ENCODE results near the gene NIN. TPM values are rescaled to one million over a fixed set of nuclear protein-coding genes. Genes with fewer than 3 reads are reported as not detected.
"Not testable (repeated sequence)": the region's sequence is repeated elsewhere in the genome, so short reads cannot be mapped to it uniquely, and the experiment has no call there.

The NIN gene
- total RNA-seq, 6 experiments from 2014 or later = 6.4 to 10.9 (median 7.5) TPM

- intact Hi-C loops (cut with DNase I) = no loop called here
- H3K27ac ChIP-seq = no peak overlapping the region
- H3K4me1 ChIP-seq = no peaks in the 10 kb centered on the region
- DNase-seq (no peak), ATAC-seq (peak in 1 of 4 donors; percentile 19)
- H3K9me3 ChIP-seq = no peaks in the 10 kb centered on the region
- no peaks in the 10 kb centered on the region for H3K27me3 ChIP-seq
- 96% methylated on average over 9 of the region's 26 CpGs for WGBS (ENCODE audit: insufficient coverage, low coverage, low lambda C conversion rate, missing lambda C conversion rate)
- TF ChIP-seq POLR2A (IDR thresholded peaks at IDR 0.05) (no peak), CTCF (IDR thresholded peaks at IDR 0.05) (no peak)
- H3K4me3 ChIP-seq = no peak overlapping the region
- H3K36me3 ChIP-seq = no peaks in the 10 kb centered on the region
These were observed 126.4 kb downstream of the NIN start for GRCh38 chr14:50704454-50705010.

- TF ChIP-seq POLR2A (IDR thresholded peaks at IDR 0.05) (no peak), CTCF (IDR thresholded peaks at IDR 0.05) (no peak)
- intact Hi-C loops (cut with DNase I) = no loop called here
- WGBS (ENCODE audit: insufficient coverage, low coverage, low lambda C conversion rate, missing lambda C conversion rate) = 67% methylated on average over 4 of the region's 4 CpGs
- peaks cover 0 to 2% (median 0%) of the 10 kb centered on the region in 4 donors for H3K4me1 ChIP-seq
- H3K4me3 ChIP-seq = no peak overlapping the region
- no peaks in the 10 kb centered on the region for H3K36me3 ChIP-seq
- H3K27ac ChIP-seq = no peak overlapping the region
- no peaks in the 10 kb centered on the region for H3K9me3 ChIP-seq
- no peaks in the 10 kb centered on the region for H3K27me3 ChIP-seq
- no peak for DNase-seq
- ATAC-seq = no peak
These were observed 133.2 kb downstream of the NIN start for GRCh38 chr14:50697659-50698290.

- intact Hi-C loops (cut with DNase I); H3K36me3 ChIP-seq; H3K4me1 ChIP-seq; ATAC-seq; DNase-seq; H3K27ac ChIP-seq; H3K4me3 ChIP-seq; H3K27me3 ChIP-seq; H3K9me3 ChIP-seq: not testable (repeated sequence)
- WGBS (ENCODE audit: insufficient coverage, low coverage, low lambda C conversion rate, missing lambda C conversion rate) = 90% methylated on average over 1 of the region's 3 CpGs
These were observed 136.7 kb downstream of the NIN start for GRCh38 chr14:50694260-50694659.

GRCh38 chr14:50688875-50689274 is 142.1 kb downstream of the NIN start:
- DNase-seq (no peak), ATAC-seq (peak in 1 of 4 donors; percentile 30)
- 80% methylated on average over 1 of the region's 1 CpG for WGBS (ENCODE audit: insufficient coverage, low coverage, low lambda C conversion rate, missing lambda C conversion rate)
- intact Hi-C loops (cut with DNase I) = no loop called here
- no peaks in the 10 kb centered on the region for H3K9me3 ChIP-seq
- H3K27me3 ChIP-seq = no peaks in the 10 kb centered on the region
- no peak overlapping the region for H3K4me3 ChIP-seq
- no peak overlapping the region for H3K27ac ChIP-seq
- TF ChIP-seq POLR2A (IDR thresholded peaks at IDR 0.05) (no peak), CTCF (IDR thresholded peaks at IDR 0.05) (peak in 1 of 4 donors; percentile 8)
- no peaks in the 10 kb centered on the region for H3K36me3 ChIP-seq
- H3K4me1 ChIP-seq = no peaks in the 10 kb centered on the region

- H3K27ac ChIP-seq = no peak overlapping the region
- no peak overlapping the region for H3K4me3 ChIP-seq
- DNase-seq (no peak), ATAC-seq (no peak)
- intact Hi-C loops (cut with DNase I) = no loop called here
- no peaks in the 10 kb centered on the region for H3K4me1 ChIP-seq
- no peaks in the 10 kb centered on the region for H3K9me3 ChIP-seq
- TF ChIP-seq CTCF (IDR thresholded peaks at IDR 0.05) = no peak
- TF ChIP-seq POLR2A (IDR thresholded peaks at IDR 0.05) = no peak
- H3K36me3 ChIP-seq = no peaks in the 10 kb centered on the region
- H3K27me3 ChIP-seq = no peaks in the 10 kb centered on the region
These were observed 151.3 kb downstream of the NIN start for GRCh38 chr14:50679674-50680073.

Data from right lobe of liver (tissue), 6 donors.